Panc1 (cell line): ENCODE results near the gene RBSN. TPM values are rescaled to one million over a fixed set of nuclear protein-coding genes. Genes with fewer than 3 reads are reported as not detected.
A peak's percentile ranks its signal among the peaks of the same experiment; 100 is the strongest.

ENCODE experiments used
- ATAC-seq: fragments of 200-7000 bp; cut with Tn5 transposase; 2 replicates; pipeline ENCODE4 v1.9.1; 2020; ENCODE audit warnings: mild to moderate bottlenecking, moderate library complexity
- BruUV-seq: library from RNA; stranded (reverse); fragments of 400-500 nt; replicated peaks from 2 replicates; lab custom pipeline; 2021; lab: Mats Ljungman, UMichigan
- CTCF ChIA-PET: fragments of 300-600 bp; sonication (Branson Sonifier 250); formaldehyde crosslinking; loops from one replicate; lab custom pipeline; 2022; ENCODE audit warnings: antibody characterized with exemption; lab: Charles Lee
- POLR2A ChIA-PET: fragments of 300-600 bp; sonication (Branson Sonifier 250); formaldehyde crosslinking; loops from one replicate; lab custom pipeline; 2022; ENCODE audit warnings: antibody characterized with exemption; lab: Charles Lee
- DNase-seq: peaks from one replicate; pipeline ENCODE4 v3.0.0-alpha.2; 2010; ENCODE audit warnings: low read depth, low spot score
- H3K27ac ChIP-seq: 2 replicates; pipeline ENCODE4 v1.5.1; 2011; ENCODE audit warnings: mild to moderate bottlenecking, low read length, inconsistent platforms
- H3K27me3 ChIP-seq: fragments of 200-500 bp; sonication (Bioruptor generic); 2 replicates; pipeline ENCODE4 v1.6.0; 2014; ENCODE audit warnings: low read length, inconsistent platforms; ENCODE audit not compliant: control insufficient read depth, insufficient read depth
- H3K36me3 ChIP-seq: fragments of 200-500 bp; sonication (Bioruptor generic); 2 replicates; pipeline ENCODE4 v1.5.1; 2014; ENCODE audit warnings: inconsistent platforms, mild to moderate bottlenecking, low read length, moderate library complexity; ENCODE audit not compliant: control insufficient read depth, insufficient read depth
- H3K4me1 ChIP-seq: 2 replicates; pipeline ENCODE4 v1.5.1; 2011; ENCODE audit warnings: inconsistent platforms, mild to moderate bottlenecking, low read length, moderate library complexity; ENCODE audit not compliant: control insufficient read depth, insufficient read depth
- H3K4me3 ChIP-seq, 2 experiments: 2 replicates each; pipeline ENCODE4 v1.5.1; 2011 to 2012; ENCODE audit warnings: low read depth in 2 of 2, low read length in 2 of 2, mild to moderate bottlenecking in 2 of 2, inconsistent platforms in 1 of 2, moderate library complexity in 1 of 2
- H3K9me3 ChIP-seq: fragments of 200-500 bp; sonication (Bioruptor generic); 2 replicates; pipeline ENCODE4 v1.5.1; 2014; ENCODE audit warnings: low read depth, mild to moderate bottlenecking, inconsistent platforms, low read length, moderate library complexity; ENCODE audit not compliant: control insufficient read depth, insufficient read depth
- POLR2AphosphoS5 ChIP-seq: IDR thresholded peaks from 2 replicates; pipeline ENCODE4 v1.6.1; 2012; ENCODE audit warnings: mild to moderate bottlenecking, low read depth, low read length, moderate library complexity
- SIN3A ChIP-seq: IDR thresholded peaks from 2 replicates; pipeline ENCODE4 v1.6.1; 2012; ENCODE audit warnings: low read depth, mild to moderate bottlenecking, low read length, moderate library complexity, borderline replicate concordance; ENCODE audit not compliant: insufficient read depth
- TCF7L2 ChIP-seq: IDR thresholded peaks from 2 replicates; pipeline ENCODE4 v1.6.1; 2011; ENCODE audit warnings: mild to moderate bottlenecking, low read depth, low read length, inconsistent platforms
- in situ Hi-C: cut with HindIII; loops from 2 replicates; pipeline ENCODE4 v1.10.0; 2016; ENCODE audit warnings: low sequenced_read_pairs, low pct_unique_long_range_greater_than_20kb
- intact Hi-C: fragments of 100-400 bp; cut with micrococcal nuclease; formaldehyde crosslinking; loops from one replicate; pipeline ENCODE4 v1.10.0; 2022; ENCODE audit not compliant: unreplicated experiment
- total RNA-seq: library from RNA; stranded (reverse); gene quantifications from one replicate; pipeline ENCODE4 v1.2.1, GENCODE V29; 2021; ENCODE audit not compliant: unreplicated experiment
- TF ChIP-seq, protein P1 (sequence below): fragments of 450-650 bp; IDR thresholded peaks from 2 replicates; pipeline ENCODE4 v1.5.1; 2017; ENCODE audit warnings: mild to moderate bottlenecking
- TF ChIP-seq, protein P2 (sequence below), 2 experiments: IDR thresholded peaks; 2 replicates each; pipeline ENCODE4 v1.6.1; 2011 to 2012; ENCODE audit warnings: low read depth in 2 of 2, control low read depth in 1 of 2, low read length in 1 of 2, mild to moderate bottlenecking in 1 of 2, moderate library complexity in 1 of 2; ENCODE audit not compliant: insufficient read depth in 1 of 2

Gene RBSN
- total RNA-seq, 1 experiment from 2014 or later = 13.6 TPM

DNA sequence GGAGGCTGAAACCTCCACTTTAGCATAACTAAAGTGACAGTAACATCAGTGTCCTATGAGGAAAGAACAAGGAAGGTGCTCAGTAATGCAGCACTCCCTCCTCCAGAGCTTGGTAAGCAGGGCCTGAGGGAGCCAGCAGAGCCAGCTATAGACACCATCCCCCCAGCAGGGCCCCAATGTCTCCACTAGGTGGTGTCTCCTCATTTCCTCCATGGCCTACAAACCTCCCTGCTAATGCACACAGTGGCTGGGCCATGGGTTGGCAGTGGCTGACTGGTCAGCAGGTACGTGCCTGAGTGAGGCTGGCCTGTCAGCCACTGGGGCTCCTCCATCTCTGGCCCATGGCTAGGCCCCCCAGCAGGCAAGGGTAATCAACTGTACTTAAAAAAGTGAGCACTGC is 47.4 kb downstream of the RBSN start:
- ChIA-PET POLR2A (no interaction called here), CTCF (interaction anchor here (0.7 kb wide), 1 partner anchor 68 kb away, joined by 3 read pairs; no protein-coding TSS in a partner anchor)
- BruUV-seq = no TSS peak
- Histone ChIP-seq H3K4me1 (no peaks in the 10 kb centered on the region; the same call in 1 of the 2 replicates), H3K27ac (no peak overlapping the region), H3K9me3 (no peaks in the 10 kb centered on the region), H3K4me3 (no peak overlapping the region), H3K27me3 (no peaks in the 10 kb centered on the region), H3K36me3 (peaks cover 16% of the 10 kb centered on the region; the same call in 1 of the 2 replicates)
- ATAC-seq (peak; percentile 91), DNase-seq (peak; percentile 33)
- TF ChIP-seq, protein P1, sequence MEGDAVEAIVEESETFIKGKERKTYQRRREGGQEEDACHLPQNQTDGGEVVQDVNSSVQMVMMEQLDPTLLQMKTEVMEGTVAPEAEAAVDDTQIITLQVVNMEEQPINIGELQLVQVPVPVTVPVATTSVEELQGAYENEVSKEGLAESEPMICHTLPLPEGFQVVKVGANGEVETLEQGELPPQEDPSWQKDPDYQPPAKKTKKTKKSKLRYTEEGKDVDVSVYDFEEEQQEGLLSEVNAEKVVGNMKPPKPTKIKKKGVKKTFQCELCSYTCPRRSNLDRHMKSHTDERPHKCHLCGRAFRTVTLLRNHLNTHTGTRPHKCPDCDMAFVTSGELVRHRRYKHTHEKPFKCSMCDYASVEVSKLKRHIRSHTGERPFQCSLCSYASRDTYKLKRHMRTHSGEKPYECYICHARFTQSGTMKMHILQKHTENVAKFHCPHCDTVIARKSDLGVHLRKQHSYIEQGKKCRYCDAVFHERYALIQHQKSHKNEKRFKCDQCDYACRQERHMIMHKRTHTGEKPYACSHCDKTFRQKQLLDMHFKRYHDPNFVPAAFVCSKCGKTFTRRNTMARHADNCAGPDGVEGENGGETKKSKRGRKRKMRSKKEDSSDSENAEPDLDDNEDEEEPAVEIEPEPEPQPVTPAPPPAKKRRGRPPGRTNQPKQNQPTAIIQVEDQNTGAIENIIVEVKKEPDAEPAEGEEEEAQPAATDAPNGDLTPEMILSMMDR = peak; percentile 74
- no peak for TF ChIP-seq TCF7L2
- intact Hi-C loops = no loop called here
- in situ Hi-C loops = no loop called here

DNA sequence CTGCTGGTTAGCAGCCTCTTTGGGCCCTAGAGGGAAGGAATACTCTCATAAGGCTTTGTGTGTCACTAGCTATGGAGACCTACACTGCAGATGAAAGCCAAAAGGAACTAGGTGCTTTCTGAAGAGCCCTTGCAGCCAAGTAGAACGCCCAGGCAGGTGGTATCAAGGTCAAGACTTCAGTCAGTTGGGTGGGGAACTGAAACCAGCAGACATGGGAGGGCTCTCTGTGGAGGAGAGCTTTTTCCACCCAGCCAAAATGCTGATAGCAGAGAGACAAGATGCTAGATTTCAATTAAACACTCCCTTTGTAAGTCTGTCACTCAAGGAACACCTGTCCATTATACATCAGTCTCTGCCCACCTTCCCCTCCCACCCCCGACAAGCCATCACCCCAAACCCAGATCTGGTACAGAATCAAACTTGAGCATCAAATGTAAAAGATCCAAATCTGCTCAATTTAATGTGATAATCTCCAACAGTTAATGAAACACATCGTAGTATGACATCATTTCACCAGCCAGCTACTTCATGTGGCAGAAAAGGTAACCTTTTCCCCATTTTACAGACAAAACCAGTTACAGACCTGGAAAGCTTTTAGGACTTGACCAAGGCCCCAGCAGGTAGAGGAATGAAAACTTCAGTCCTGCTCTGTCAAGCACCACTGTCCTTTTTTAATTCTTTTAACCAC is 48.4 kb downstream of the RBSN start:
- ATAC-seq (no peak), DNase-seq (no peak)
- in situ Hi-C loops = no loop called here
- ChIA-PET CTCF (no interaction called here), POLR2A (no interaction called here)
- no peak overlapping the region for H3K4me3 ChIP-seq
- BruUV-seq = no TSS peak
- H3K36me3 ChIP-seq = peaks cover 16% of the 10 kb centered on the region; the same call in 1 of the 2 replicates
- no peaks in the 10 kb centered on the region for H3K9me3 ChIP-seq
- TF ChIP-seq POLR2AphosphoS5 (no peak), SIN3A (no peak), TCF7L2 (no peak)
- TF ChIP-seq, protein P1 = no peak
- TF ChIP-seq, protein P2, sequence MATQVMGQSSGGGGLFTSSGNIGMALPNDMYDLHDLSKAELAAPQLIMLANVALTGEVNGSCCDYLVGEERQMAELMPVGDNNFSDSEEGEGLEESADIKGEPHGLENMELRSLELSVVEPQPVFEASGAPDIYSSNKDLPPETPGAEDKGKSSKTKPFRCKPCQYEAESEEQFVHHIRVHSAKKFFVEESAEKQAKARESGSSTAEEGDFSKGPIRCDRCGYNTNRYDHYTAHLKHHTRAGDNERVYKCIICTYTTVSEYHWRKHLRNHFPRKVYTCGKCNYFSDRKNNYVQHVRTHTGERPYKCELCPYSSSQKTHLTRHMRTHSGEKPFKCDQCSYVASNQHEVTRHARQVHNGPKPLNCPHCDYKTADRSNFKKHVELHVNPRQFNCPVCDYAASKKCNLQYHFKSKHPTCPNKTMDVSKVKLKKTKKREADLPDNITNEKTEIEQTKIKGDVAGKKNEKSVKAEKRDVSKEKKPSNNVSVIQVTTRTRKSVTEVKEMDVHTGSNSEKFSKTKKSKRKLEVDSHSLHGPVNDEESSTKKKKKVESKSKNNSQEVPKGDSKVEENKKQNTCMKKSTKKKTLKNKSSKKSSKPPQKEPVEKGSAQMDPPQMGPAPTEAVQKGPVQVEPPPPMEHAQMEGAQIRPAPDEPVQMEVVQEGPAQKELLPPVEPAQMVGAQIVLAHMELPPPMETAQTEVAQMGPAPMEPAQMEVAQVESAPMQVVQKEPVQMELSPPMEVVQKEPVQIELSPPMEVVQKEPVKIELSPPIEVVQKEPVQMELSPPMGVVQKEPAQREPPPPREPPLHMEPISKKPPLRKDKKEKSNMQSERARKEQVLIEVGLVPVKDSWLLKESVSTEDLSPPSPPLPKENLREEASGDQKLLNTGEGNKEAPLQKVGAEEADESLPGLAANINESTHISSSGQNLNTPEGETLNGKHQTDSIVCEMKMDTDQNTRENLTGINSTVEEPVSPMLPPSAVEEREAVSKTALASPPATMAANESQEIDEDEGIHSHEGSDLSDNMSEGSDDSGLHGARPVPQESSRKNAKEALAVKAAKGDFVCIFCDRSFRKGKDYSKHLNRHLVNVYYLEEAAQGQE (IDR thresholded peaks at IDR 0.05; ENCODE audit: insufficient read depth in 1 of 2, low read depth in 2 of 2, low read length in 1 of 2) = no peak
- no peaks in the 10 kb centered on the region; the same call in 1 of the 2 replicates for H3K4me1 ChIP-seq
- intact Hi-C loops = no loop called here
- no peaks in the 10 kb centered on the region for H3K27me3 ChIP-seq
- H3K27ac ChIP-seq = no peak overlapping the region
